Heart right ventricle (tissue), 16 donors: ENCODE measurements around the gene SETDB2. TPM values are rescaled to one million over a fixed set of nuclear protein-coding genes. Genes with fewer than 3 reads are reported as not detected.

ENCODE experiments used
- ATAC-seq, 8 donors: fragments of 200-7000 bp; cut with Tn5 transposase; one replicate each; pipeline ENCODE4 v1.9.1; 2020; ENCODE audit warnings: mild to moderate bottlenecking in 8 of 8, moderate library complexity in 8 of 8, moderate number of reproducible peaks in 1 of 8
- DNase-seq, 2 donors: peaks; one replicate each; pipeline ENCODE4 v3.0.0-alpha.2; 2020
- H3K27ac ChIP-seq, 10 donors: fragments of 200-600 bp; sonication (generic) in 2 of 10; one replicate each; pipeline versions ENCODE4 v1.5.0 to v1.8.0; 2020 to 2022; ENCODE audit warnings: mild to moderate bottlenecking in 3 of 10
- H3K27me3 ChIP-seq, 7 donors: fragments of 200-600 bp; one replicate each; pipeline ENCODE4 v1.8.0; 2021 to 2022; ENCODE audit warnings: mild to moderate bottlenecking in 2 of 7
- H3K36me3 ChIP-seq, 9 donors: fragments of 200-600 bp; sonication (generic) in 1 of 9; one replicate each; pipeline versions ENCODE4 v1.5.0 to v1.8.0; 2020 to 2022; ENCODE audit warnings: mild to moderate bottlenecking in 2 of 9
- H3K4me1 ChIP-seq, 9 donors: fragments of 200-600 bp; sonication (generic) in 1 of 9; one replicate each; pipeline versions ENCODE4 v1.5.0 to v1.8.0; 2020 to 2022; ENCODE audit warnings: mild to moderate bottlenecking in 4 of 9
- H3K4me3 ChIP-seq, 10 donors: fragments of 200-600 bp; sonication (generic) in 2 of 10; one replicate each; pipeline versions ENCODE4 v1.5.0 to v1.8.0; 2020 to 2022; ENCODE audit warnings: mild to moderate bottlenecking in 7 of 10, moderate library complexity in 2 of 10
- H3K9me3 ChIP-seq, 11 donors: fragments of 200-600 bp in 10 of 11; sonication (generic) in 2 of 11; one replicate each; pipeline versions ENCODE4 v1.5.0 to v1.8.0; 2013 to 2022; ENCODE audit warnings: mild to moderate bottlenecking in 2 of 11, control low read depth in 1 of 11, moderate library complexity in 1 of 11
- WGBS, 2 donors: extraction: QIAGEN DNeasy Blood & Tissue Kit; methylation state at CpG; one replicate each; pipeline ENCODE4 v1.1.7; 2013; ENCODE audit warnings: inconsistent platforms in 1 of 2; 5-methylcytosine and 5-hydroxymethylcytosine counted together
- intact Hi-C, 10 donors: fragments of 100-400 bp; cut with DNase I; formaldehyde crosslinking; loops; one replicate each; pipeline versions ENCODE4 v1.11.1 to v1.14.2; 2022
- polyA plus RNA-seq, 2 donors: library from polyadenylated mRNA; stranded (reverse); fragments of 200-250 nt; gene quantifications; one replicate each; pipeline ENCODE4 v1.2.3, GENCODE V29; 2013
- total RNA-seq, 10 donors: library from RNA; stranded (reverse); fragmentation: NEBNext Ultra II Directional in 3 of 10; extraction: Animal tissue kit (Norgen Biotek cat#: 25700) in 3 of 10; gene quantifications; one replicate each; pipeline versions ENCODE4 v1.2.1 to v1.2.4, GENCODE V29; 2021 to 2023
- TF ChIP-seq, protein P1 (sequence below), 9 donors: fragments of 200-600 bp; sonication (generic) in 2 of 9; IDR thresholded peaks; one replicate each; pipeline versions ENCODE4 v1.5.0 to v1.8.0; 2021 to 2022; ENCODE audit warnings: antibody characterized with exemption in 9 of 9, mild to moderate bottlenecking in 5 of 9, moderate library complexity in 1 of 9
- donor health status: Arrhythmogenic right ventricular cardiomyopathy.
- donor health status: ischemic (EF 13 %, LVEDD 7.1; RV severe dilation, severe dysfunction).
- donor health status: healthy with polysubstance abuse.
- donor health status: DM: no; HTN: yes; CAD: no.
- donor health status: DM: no; HTN: no; CAD: no.
- donor health status: ischemic (EF 25% LVEDD 6.9; RV normal size, moderate dysfunction).
- donor health status: ischemic (EF 25% LVEDD 5.7; RV mildly dilated, moderate dysfunction).
- donor health status: healthy.
- donor health status: DM: yes; HTN: yes; CAD: no.
- donor health status: Ischemic cardiomyopathy.
- donor health status: ischemic (EF 35%, LVEDD 5.7; RV mildly dilated, moderate dysfunction).
- donor health status: nonischemic (EF 11% LVEDD 7.7; RV severe dilation, severe dysfunction).
- donor health status: DM: yes; HTN: yes; CAD: no.
- donor health status: PGD.
- donor health status: ischemic (EF 29% LVEDD 5.4; RV normal size, mild dysfunction).
- donor health status: nonischemic (EF 23%, LVEDD 6.1; RV moderate dilation, normal function).

SETDB2 gene
- total and polyA plus RNA-seq, 12 donors, result 3.8 to 18.2 (median 12.1) TPM

DNA sequence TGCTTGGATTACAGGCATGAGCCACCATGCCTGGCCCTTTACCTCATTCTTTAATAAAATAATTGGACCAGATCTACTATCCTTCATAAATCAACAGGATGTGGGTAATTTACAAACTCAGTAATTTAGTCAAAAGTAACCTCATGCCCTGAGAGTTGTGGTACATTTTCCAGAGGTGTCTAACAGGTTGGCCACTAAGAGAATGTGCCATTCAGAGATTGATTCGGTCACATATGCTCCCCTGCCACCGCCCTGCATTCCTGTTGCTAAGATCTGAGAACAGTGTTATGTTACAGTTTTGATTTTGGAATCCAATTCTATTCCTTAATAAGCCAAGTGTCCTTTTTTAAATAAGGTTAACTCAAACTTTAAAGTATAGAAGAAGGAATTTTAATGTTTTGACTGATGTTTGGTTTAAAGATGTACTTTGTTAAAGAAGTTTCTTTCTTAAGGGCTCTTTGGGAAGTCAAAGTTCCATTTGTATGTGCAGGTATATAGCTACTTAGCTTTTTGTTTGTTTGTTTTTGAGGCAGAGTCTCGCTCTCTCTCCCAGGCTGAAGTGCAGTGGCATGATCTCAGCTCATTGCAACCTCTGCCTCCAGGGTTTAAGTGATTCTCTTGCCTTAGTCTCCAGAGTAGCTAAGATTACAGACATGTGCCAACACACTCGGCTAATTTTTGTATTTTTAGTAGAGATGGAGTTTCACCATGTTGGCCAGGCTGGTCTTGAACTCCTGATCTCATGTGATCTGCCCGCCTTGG is 80.8 kb downstream of the SETDB2 start:
- no peak overlapping the region for H3K27ac ChIP-seq
- no peak for DNase-seq
- TF ChIP-seq, protein P1, sequence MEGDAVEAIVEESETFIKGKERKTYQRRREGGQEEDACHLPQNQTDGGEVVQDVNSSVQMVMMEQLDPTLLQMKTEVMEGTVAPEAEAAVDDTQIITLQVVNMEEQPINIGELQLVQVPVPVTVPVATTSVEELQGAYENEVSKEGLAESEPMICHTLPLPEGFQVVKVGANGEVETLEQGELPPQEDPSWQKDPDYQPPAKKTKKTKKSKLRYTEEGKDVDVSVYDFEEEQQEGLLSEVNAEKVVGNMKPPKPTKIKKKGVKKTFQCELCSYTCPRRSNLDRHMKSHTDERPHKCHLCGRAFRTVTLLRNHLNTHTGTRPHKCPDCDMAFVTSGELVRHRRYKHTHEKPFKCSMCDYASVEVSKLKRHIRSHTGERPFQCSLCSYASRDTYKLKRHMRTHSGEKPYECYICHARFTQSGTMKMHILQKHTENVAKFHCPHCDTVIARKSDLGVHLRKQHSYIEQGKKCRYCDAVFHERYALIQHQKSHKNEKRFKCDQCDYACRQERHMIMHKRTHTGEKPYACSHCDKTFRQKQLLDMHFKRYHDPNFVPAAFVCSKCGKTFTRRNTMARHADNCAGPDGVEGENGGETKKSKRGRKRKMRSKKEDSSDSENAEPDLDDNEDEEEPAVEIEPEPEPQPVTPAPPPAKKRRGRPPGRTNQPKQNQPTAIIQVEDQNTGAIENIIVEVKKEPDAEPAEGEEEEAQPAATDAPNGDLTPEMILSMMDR (IDR thresholded peaks at IDR 0.05), result no peak
- H3K27me3 ChIP-seq, result no peaks in the 10 kb centered on the region
- no peak overlapping the region for H3K4me3 ChIP-seq
- WGBS, 2 donors, result 88 to 94% methylated on average over 5 of the region's 5 CpGs
- H3K4me1 ChIP-seq, result peaks cover 0 to 14% (median 6%) of the 10 kb centered on the region in 9 donors
- ATAC-seq, result no peak
- no peaks in the 10 kb centered on the region for H3K9me3 ChIP-seq
- intact Hi-C loops, result no loop called here
- peaks cover 0 to 98% (median 13%) of the 10 kb centered on the region in 9 donors for H3K36me3 ChIP-seq

DNA sequence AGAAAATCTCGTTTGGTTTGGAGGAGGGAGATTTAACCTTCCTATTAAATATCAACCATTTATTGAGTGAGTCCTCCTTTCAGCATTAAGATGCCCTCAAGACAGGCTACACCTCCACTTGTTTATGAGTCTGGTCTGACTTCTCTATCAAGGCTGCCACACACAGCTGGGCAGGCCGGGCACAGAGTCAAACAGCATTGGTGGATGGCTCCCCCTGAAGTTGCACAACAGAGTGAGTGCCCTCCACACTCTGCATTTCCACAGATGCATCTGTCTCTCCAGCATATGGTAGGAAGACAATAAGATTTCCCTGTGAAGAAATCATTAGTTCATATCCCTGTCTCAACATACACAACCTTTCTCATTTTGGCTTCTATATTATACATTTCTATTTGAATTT is 83.0 kb downstream of the SETDB2 start:
- Histone ChIP-seq H3K9me3 (no peaks in the 10 kb centered on the region), H3K27ac (no peak overlapping the region), H3K4me1 (peaks cover 0 to 10% (median under 1%) of the 10 kb centered on the region in 9 donors), H3K4me3 (no peak overlapping the region), H3K27me3 (no peaks in the 10 kb centered on the region), H3K36me3 (peaks cover 0 to 85% (median 10%) of the 10 kb centered on the region in 9 donors)
- peak in 5 of 8 donors; percentile 49 to 74 (median 58) for ATAC-seq
- TF ChIP-seq, protein P1 (IDR thresholded peaks at IDR 0.05), result no peak
- intact Hi-C loops, result no loop called here
- 43 to 59% methylated on average over 2 of the region's 2 CpGs for WGBS, 2 donors
- DNase-seq, result peak in 1 of 2 donors; percentile 31

DNA sequence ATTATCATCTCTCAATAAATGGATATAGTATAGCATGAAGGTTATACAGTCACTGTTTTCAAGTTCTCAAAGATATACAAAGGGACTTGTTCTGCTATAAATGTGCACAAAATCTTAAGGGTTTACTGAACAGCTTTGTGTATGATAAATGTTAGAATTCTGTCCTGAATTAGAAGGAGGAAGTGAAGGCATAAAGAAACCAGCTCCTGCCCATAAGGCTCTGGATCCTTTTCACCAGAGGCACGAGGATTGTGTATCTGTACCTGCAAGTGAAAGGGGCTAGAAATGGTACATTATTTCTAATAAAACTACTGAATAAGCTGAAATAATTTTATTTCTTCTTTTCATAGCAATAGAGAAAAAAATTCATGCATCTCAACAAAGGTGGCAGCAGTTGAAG is 84.1 kb downstream of the SETDB2 start:
- H3K4me1 ChIP-seq, result peaks cover 0 to 13% (median 6%) of the 10 kb centered on the region in 9 donors
- ATAC-seq (no peak), DNase-seq (no peak)
- 80 to 91% methylated on average over 1 of the region's 1 CpG for WGBS, 2 donors
- intact Hi-C loops, result no loop called here
- H3K9me3 ChIP-seq, result no peaks in the 10 kb centered on the region
- no peak overlapping the region for H3K4me3 ChIP-seq
- no peaks in the 10 kb centered on the region for H3K27me3 ChIP-seq
- peaks cover 0 to 83% (median 7%) of the 10 kb centered on the region in 9 donors for H3K36me3 ChIP-seq
- H3K27ac ChIP-seq, result peak overlapping the region in 1 of 10 donors; percentile 48
- TF ChIP-seq, protein P1 (IDR thresholded peaks at IDR 0.05), result no peak

DNA sequence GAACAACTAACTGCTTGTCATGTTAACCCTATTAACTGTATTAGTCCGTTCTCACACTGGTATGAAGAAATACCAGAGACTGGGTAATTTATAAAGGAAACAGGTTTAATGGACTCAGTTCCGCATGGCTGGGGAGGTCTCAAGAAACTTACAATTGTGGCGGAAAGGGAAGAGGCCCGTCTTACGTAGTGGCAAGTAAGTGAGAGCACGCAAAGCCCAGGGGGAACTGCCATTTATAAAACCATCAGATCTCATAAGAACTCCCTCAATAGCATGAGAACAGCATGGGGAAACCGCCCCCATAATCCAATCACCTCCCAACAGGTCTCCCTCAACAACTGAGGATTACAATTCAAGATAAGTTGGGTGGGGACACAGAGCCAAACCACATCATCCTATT is 86.4 kb downstream of the SETDB2 start:
- Histone ChIP-seq H3K27ac (peak overlapping the region in 2 of 10 donors; percentile 4 to 29), H3K9me3 (no peaks in the 10 kb centered on the region), H3K36me3 (peaks cover 0 to 75% (median 7%) of the 10 kb centered on the region in 9 donors), H3K4me1 (peaks cover 0 to 14% (median 8%) of the 10 kb centered on the region in 9 donors), H3K27me3 (no peaks in the 10 kb centered on the region), H3K4me3 (no peak overlapping the region)
- TF ChIP-seq, protein P1 (IDR thresholded peaks at IDR 0.05), result no peak
- WGBS, 2 donors, result 90 to 93% methylated on average over 7 of the region's 7 CpGs
- DNase-seq (no peak), ATAC-seq (peak in 2 of 8 donors; percentile 22 to 29)
- intact Hi-C loops, result loop anchor here in 1 of 10 donors (10.0 kb wide), 1 partner anchor 74 kb away; no protein-coding TSS in a partner anchor
